PC-3 (cell line): ENCODE data around the gene PPARD. TPM values are rescaled to one million over a fixed set of nuclear protein-coding genes. Genes with fewer than 3 reads are reported as not detected.

Experiments used
- ATAC-seq: fragments of 200-7000 bp; cut with Tn5 transposase; 2 replicates; pipeline ENCODE4 v1.9.1; 2020; ENCODE audit warnings: mild to moderate bottlenecking, moderate library complexity
- BruUV-seq: library from RNA; stranded (reverse); fragments of 400-500 nt; replicated peaks from 2 replicates; lab custom pipeline; 2021; lab: Mats Ljungman, UMichigan
- CTCF ChIA-PET: fragments of 300-600 bp; sonication (Branson Sonifier 250); formaldehyde crosslinking; loops from one replicate; lab custom pipeline; 2022; ENCODE audit warnings: antibody characterized with exemption; lab: Charles Lee
- POLR2A ChIA-PET: fragments of 300-600 bp; sonication (Branson Sonifier 250); formaldehyde crosslinking; loops from one replicate; lab custom pipeline; 2022; ENCODE audit warnings: antibody characterized with exemption; ENCODE audit not compliant: unreplicated experiment; lab: Charles Lee
- DNase-seq: peaks from one replicate; pipeline ENCODE4 v3.0.0-alpha.2; 2015
- H2AFZ ChIP-seq: fragments of 300-600 bp; sonication (generic); 2 replicates; pipeline ENCODE4 v1.6.0; 2016; ENCODE audit warnings: antibody characterized with exemption, low read length
- H3F3A ChIP-seq: fragments of 300-600 bp; sonication (generic); one replicate; pipeline ENCODE4 v1.6.0; 2017; ENCODE audit warnings: antibody characterized with exemption, low read length, control low read depth, mild to moderate bottlenecking; ENCODE audit not compliant: unreplicated experiment
- H3K27ac ChIP-seq: fragments of 300-600 bp; sonication (generic); 2 replicates; pipeline ENCODE4 v1.5.1; 2016; ENCODE audit warnings: mild to moderate bottlenecking, low read length
- H3K27me3 ChIP-seq: fragments of 300-600 bp; sonication (generic); 2 replicates; pipeline ENCODE4 v1.6.1; 2016; ENCODE audit warnings: low read length, mixed read lengths
- H3K36me3 ChIP-seq: fragments of 300-600 bp; sonication (generic); 2 replicates; pipeline ENCODE4 v1.6.1; 2016; ENCODE audit warnings: low read depth, mixed run types, low read length, mixed read lengths
- H3K4me1 ChIP-seq: fragments of 300-600 bp; sonication (generic); 2 replicates; pipeline ENCODE4 v1.5.1; 2016; ENCODE audit warnings: low read length; ENCODE audit not compliant: insufficient read depth
- H3K4me2 ChIP-seq: fragments of 300-600 bp; sonication (generic); 2 replicates; pipeline ENCODE4 v1.6.0; 2016; ENCODE audit warnings: low read length
- H3K4me3 ChIP-seq: fragments of 300-600 bp; sonication (generic); 2 replicates; pipeline ENCODE4 v1.5.1; 2016; ENCODE audit warnings: mild to moderate bottlenecking, low read length, mixed read lengths
- H3K79me2 ChIP-seq: fragments of 300-600 bp; sonication (generic); 2 replicates; pipeline ENCODE4 v1.6.1; 2017; ENCODE audit warnings: low read length, mixed read lengths
- H3K9ac ChIP-seq: fragments of 300-600 bp; sonication (generic); 2 replicates; pipeline ENCODE4 v1.6.0; 2016; ENCODE audit warnings: mild to moderate bottlenecking, low read length
- H3K9me2 ChIP-seq: fragments of 300-600 bp; sonication (generic); replicated peaks from 2 replicates; pipeline ENCODE4 v1.6.1; 2016; ENCODE audit warnings: mixed run types, low read length, mixed read lengths
- H3K9me3 ChIP-seq: fragments of 300-600 bp; sonication (generic); 2 replicates; pipeline ENCODE4 v1.6.1; 2016; ENCODE audit warnings: low read length, mixed read lengths
- H4K20me1 ChIP-seq: fragments of 300-600 bp; sonication (generic); 2 replicates; pipeline ENCODE4 v1.6.1; 2016; ENCODE audit warnings: low read length, mixed read lengths
- CTCF ChIP-seq: fragments of 300-600 bp; sonication (generic); conservative IDR thresholded peaks from 2 replicates; pipeline ENCODE4 v1.5.1; 2017; ENCODE audit warnings: antibody characterized with exemption, low read depth, mild to moderate bottlenecking, low read length
- EZH2 ChIP-seq: fragments of 300-600 bp; sonication (generic); IDR thresholded peaks from one replicate; pipeline ENCODE4 v1.6.1; 2017; ENCODE audit warnings: antibody characterized with exemption, mild to moderate bottlenecking, low read length; ENCODE audit not compliant: unreplicated experiment
- EZH2phosphoT487 ChIP-seq: fragments of 300-600 bp; sonication (generic); IDR thresholded peaks from 2 replicates; pipeline ENCODE4 v1.6.1; 2018; ENCODE audit warnings: mild to moderate bottlenecking, antibody characterized with exemption, low read length, borderline replicate concordance
- intact Hi-C: fragments of 100-400 bp; cut with micrococcal nuclease; formaldehyde crosslinking; loops from 2 replicates; pipeline ENCODE4 v1.9.0; 2023
- total RNA-seq: library from RNA; depleted of rRNA; stranded (reverse); fragments of >200 nt; gene quantifications from 2 replicates; pipeline ENCODE4 v1.2.3, GENCODE V29; 2014

The PPARD gene
- total RNA-seq, 1 experiment from 2014 or later: 24.5 TPM

DNA sequence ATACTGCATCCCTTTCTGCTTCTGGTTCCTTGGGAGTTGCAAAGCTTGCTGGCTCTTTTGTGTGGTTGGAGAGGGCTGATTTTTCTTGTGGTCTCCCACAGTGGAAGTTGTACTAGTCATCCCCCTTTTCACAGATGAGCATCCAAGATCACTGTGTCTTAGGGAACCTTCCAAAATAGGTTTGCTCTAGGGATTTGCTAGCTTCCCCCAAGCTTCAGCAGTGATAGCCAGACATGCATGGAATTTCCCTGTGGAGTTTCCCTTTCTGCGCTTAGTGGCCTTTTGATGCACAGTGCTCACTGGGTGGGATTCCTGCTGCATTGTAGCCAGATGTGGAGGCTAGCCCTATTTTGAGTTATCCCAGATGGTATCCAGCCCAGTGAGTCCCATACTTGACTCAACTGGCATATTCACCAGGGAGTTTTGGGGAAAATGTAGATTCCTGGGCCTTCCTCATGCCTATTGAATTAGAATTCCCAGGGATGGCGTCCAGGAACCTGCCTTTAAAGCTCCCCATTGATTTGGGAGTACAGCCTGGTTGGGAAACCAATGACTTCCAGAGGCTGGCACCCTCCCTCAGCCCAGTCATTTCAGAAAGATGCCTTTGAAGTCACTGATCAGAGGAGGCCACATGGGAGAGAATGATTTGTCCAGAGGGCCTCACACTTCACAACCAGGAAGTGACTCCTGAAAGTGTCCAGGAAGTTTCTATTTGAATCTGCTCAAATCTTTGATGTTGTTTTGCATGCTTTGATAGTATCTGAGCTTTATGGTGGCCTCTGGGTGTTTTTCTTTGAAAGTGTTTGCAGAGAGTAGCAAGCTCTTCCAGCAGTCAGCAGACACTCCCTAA lies 25.9 kb downstream of the PPARD start:
- Histone ChIP-seq H3K4me1 (peaks cover 42% of the 10 kb centered on the region), H3F3A (peaks cover 7% of the 10 kb centered on the region), H2AFZ (no peak overlapping the region), H3K4me2 (no peak overlapping the region), H3K27me3 (no peaks in the 10 kb centered on the region), H3K9me2 (no peaks in the 10 kb centered on the region), H3K9me3 (no peaks in the 10 kb centered on the region), H4K20me1 (no peaks in the 10 kb centered on the region), H3K36me3 (peaks cover 15% of the 10 kb centered on the region; the same call in 1 of the 2 replicates), H3K27ac (peak overlapping the region; percentile 92), H3K4me3 (no peak overlapping the region), H3K9ac (no peak overlapping the region; the same call in 1 of the 2 replicates), H3K79me2 (peaks cover 83% of the 10 kb centered on the region)
- POLR2A ChIA-PET: interaction anchor here (0.7 kb wide), 1 partner anchor 47 kb away, joined by 6 read pairs; no protein-coding TSS in a partner anchor
- CTCF ChIA-PET: no interaction called here
- intact Hi-C loops: no loop called here
- ATAC-seq (peak; percentile 50), DNase-seq (peak; percentile 64)
- TF ChIP-seq EZH2phosphoT487 (no peak), EZH2 (no peak), CTCF (no peak)
- BruUV-seq: no TSS peak

- Histone ChIP-seq H3K4me2 (peak overlapping the region; percentile 46), H3K9ac (peak overlapping the region; percentile 61), H3F3A (peaks cover 7% of the 10 kb centered on the region), H3K27me3 (no peaks in the 10 kb centered on the region), H3K4me3 (no peak overlapping the region), H4K20me1 (no peaks in the 10 kb centered on the region), H2AFZ (0 out of 2 replicates have a peak overlapping the region, but pooled peaks have one; percentile 19), H3K9me3 (no peaks in the 10 kb centered on the region), H3K36me3 (peaks cover 17% of the 10 kb centered on the region; the same call in 1 of the 2 replicates), H3K4me1 (peaks cover 42% of the 10 kb centered on the region), H3K9me2 (no peaks in the 10 kb centered on the region), H3K27ac (peak overlapping the region; percentile 92), H3K79me2 (peaks cover 87% of the 10 kb centered on the region)
- ChIA-PET POLR2A (no interaction called here), CTCF (no interaction called here)
- DNase-seq (peak; percentile 94), ATAC-seq (peak; percentile 89)
- intact Hi-C loops: no loop called here
- TF ChIP-seq EZH2 (no peak), CTCF (no peak), EZH2phosphoT487 (no peak)
- BruUV-seq: TSS peak; percentile 96
Measured at GRCh38 chr6:35370124-35370741, 27.9 kb downstream of the PPARD start.
